MG63 (cell line): ENCODE measurements around the gene SLC6A8. TPM values are rescaled to one million over a fixed set of nuclear protein-coding genes. Genes with fewer than 3 reads are reported as not detected.
"Not testable (repeated sequence)": the region's sequence is repeated elsewhere in the genome, so short reads cannot be mapped to it uniquely, and the experiment has no call there.

Experiments
- DNase-seq: peaks from one replicate; pipeline ENCODE4 v3.0.0-alpha.2; 2020
- H3K27me3 ChIP-seq: fragments of 250-450 bp; sonication (Bioruptor Pico); 2 replicates; pipeline ENCODE4 v1.5.1; 2020; ENCODE audit warnings: mild to moderate bottlenecking, moderate library complexity
- H3K36me3 ChIP-seq: fragments of 250-450 bp; sonication (Bioruptor Pico); 2 replicates; pipeline ENCODE4 v1.5.1; 2020; ENCODE audit warnings: mild to moderate bottlenecking, moderate library complexity
- H3K4me3 ChIP-seq: fragments of 250-450 bp; sonication (Bioruptor Pico); 2 replicates; pipeline ENCODE4 v1.5.1; 2020; ENCODE audit warnings: mild to moderate bottlenecking, moderate library complexity
- H3K9me3 ChIP-seq: fragments of 250-450 bp; sonication (Bioruptor Pico); 2 replicates; pipeline ENCODE4 v1.5.1; 2020; ENCODE audit warnings: mild to moderate bottlenecking, moderate library complexity
- total RNA-seq: library from RNA; depleted of rRNA; stranded (reverse); fragments of >200 nt; shearing (Covaris generic); gene quantifications from 2 replicates; pipeline ENCODE4 v1.2.3, GENCODE V29; 2014; ENCODE audit warnings: low replicate concordance

The SLC6A8 gene
- total RNA-seq, 1 experiment from 2014 or later, result 24.8 TPM

GRCh38 chrX:153696986-153697722, 9.4 kb downstream of the SLC6A8 start:
- not testable (repeated sequence) for DNase-seq, H3K27me3 ChIP-seq, H3K36me3 ChIP-seq, H3K4me3 ChIP-seq, H3K9me3 ChIP-seq

DNA sequence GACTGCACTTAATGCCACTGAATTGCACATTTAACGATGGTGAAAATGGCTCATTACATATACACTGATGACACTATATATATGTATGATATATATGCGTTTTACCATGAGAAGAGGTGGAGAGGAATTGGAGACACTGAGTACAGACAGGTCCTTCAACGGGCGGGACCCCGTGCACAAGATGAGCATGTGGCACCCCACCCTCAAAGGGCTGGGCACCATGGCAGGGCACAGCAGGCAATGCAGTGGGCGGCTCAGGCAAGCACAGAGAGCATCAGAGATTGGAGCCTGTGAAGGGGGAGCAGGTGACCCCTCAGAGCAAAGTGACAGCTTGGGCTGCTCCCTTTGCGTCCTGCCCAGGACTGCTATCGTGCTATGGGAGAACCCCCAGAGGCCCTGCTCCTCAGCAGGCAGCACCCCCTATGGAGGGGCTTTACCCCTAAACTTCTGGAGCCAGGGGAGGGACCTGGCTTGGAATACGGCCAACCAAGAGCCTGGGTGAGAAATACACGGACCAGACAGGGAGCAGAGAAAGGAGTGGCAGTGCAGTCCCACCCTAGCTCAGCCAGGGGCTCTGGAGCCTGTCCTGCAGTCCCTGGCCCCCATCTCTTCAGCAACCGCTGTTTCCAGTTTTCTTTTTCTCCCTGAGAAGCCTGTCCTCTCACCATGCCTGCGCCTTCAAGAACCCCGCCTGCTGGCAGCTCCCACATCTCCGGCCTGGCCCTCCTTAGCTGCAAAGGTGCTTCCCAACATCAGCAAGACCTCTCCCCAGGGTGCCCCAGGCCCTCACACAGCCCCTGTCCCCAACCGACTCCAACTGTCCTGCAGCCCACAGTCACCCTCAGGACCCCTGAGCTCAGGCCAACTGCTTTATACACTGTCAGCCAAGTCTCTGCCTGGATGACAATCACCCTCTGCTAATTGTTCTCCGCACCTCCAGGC, 10.5 kb downstream of the SLC6A8 start:
- no peaks in the 10 kb centered on the region for H3K36me3 ChIP-seq
- no peaks in the 10 kb centered on the region for H3K27me3 ChIP-seq
- no peak overlapping the region for H3K4me3 ChIP-seq
- H3K9me3 ChIP-seq, result no peaks in the 10 kb centered on the region
- no peak for DNase-seq

DNA sequence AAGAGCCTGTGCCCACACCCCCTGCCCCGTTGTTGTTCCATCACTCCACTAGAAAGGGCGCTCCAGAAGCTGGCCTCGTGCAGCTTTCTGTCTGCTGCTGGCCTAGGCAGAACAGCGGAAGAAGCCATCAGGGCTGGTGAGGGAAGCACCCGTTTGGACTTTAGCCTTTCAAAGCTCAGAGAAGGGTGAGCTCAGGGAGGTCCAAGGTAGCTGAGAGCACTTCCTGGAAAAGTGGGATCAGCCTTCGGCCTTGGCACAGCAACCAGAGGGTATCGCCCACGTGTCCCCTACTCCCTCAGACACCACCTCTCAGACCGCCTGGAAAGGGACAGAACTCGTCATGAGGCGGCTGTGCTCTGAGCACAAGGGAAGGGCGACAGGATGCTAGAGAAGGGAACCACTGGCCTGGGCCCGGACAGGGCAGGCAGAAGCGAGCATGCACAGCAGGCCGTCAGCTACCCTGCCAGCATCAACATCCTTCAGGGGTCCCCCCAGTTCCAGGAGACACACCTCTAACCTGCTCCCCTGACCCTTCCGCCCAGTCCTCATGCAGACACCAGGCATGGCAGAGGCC, 11.6 kb downstream of the SLC6A8 start:
- DNase-seq, H3K36me3 ChIP-seq, H3K9me3 ChIP-seq, H3K27me3 ChIP-seq, H3K4me3 ChIP-seq: not testable (repeated sequence)

DNA sequence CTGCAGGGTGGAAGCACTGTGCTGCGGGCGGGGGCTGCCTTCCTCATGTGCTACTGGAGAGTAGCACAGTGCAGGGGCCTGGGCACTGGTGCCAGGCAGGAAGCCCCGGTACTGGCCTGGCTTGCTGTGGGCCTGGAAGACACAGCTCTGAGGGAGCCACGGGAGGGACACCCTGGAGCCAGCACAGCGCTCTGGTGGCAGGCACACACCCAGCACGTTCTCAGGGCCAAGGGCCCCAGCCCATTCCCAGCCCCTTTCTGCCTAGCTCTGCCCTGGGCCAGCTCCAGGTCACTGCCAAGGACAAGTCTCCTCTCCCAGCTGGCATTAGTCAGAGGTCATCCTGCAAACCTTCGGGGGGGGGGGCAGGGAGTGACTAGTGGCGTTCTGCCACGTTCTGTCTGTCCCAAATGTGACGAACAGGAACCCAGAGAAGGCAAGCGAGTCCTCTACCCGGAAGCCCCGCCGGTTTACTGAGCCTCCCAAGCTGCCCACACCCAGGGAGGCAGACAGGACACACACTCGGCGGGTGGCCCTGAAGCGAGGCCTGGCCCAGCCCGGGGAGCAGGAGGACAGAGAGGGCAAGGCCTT, 12.2 kb downstream of the SLC6A8 start:
- DNase-seq, H3K27me3 ChIP-seq, H3K4me3 ChIP-seq, H3K36me3 ChIP-seq, H3K9me3 ChIP-seq: not testable (repeated sequence)

DNA sequence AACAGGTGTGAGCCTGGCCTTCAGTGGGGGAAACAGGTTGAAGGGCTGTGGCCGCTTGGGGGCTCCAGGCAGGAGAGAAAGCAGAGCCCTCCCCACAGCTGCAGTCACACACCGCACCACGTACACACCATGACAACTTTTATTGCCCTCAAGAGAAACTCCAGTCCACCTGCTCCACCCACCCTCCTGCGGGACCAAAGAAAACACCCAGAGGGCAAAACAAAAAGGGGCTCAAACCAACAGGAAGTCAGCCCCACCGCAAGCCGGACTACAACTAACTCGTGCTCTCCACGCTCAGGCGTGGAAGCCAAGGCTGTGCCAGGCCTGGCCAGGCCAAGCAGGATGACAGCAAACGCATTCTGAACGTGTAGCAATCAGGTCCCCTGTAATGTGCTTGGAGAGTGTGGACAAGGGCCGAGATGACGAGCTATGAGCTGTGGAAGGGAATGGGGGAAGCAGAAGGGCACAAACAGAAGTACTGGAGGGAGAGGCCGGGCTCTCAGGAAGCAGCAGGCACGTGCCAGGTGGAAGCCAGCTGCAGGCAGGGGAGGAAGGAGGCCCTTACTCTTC, 12.7 kb downstream of the SLC6A8 start:
- H3K9me3 ChIP-seq, result no peaks in the 10 kb centered on the region
- no peak overlapping the region for H3K4me3 ChIP-seq
- no peaks in the 10 kb centered on the region for H3K36me3 ChIP-seq
- H3K27me3 ChIP-seq, result no peaks in the 10 kb centered on the region
- DNase-seq, result no peak

DNA sequence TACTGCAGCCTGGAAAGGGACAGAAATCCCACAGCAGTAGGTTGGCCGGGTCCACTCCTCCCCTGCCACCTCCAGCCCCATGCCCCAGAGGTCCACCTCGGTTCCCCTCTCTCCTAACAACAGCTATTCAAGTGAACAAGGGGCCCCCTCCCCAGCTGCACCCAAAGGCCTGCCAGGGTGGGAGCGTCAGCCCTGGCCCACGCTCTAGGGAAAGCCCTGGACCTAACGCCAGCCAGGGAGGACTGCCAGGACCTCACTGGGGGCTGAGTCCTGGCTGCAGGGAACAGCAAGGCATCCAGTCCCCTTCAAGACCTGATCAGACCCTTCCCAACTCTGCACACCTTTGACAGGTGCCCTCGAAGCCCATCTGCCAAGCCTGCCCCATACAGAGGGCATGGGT, 13.2 kb downstream of the SLC6A8 start:
- no peaks in the 10 kb centered on the region for H3K27me3 ChIP-seq
- no peak overlapping the region for H3K4me3 ChIP-seq
- no peaks in the 10 kb centered on the region for H3K36me3 ChIP-seq
- H3K9me3 ChIP-seq, result no peaks in the 10 kb centered on the region
- no peak for DNase-seq

DNA sequence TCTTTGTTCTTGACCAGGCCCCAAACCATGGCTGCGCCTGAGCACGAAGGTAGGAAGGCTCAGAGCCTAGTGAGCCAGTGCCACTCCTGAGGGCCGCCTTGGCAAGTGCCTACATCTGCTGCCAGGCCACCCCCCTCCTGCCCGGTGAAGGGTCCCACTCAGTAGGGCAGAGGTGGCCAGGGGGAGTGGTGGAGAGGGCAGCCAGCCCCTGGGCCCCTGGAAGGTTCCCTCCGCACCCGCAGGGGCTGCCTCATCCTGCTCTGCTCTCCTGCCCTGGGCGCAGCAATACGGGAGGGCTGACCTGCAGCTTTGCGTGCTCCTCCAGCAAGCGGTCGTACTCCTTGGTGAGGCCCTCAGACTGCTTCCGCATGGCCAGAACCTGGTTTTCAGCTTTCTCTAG, 14.0 kb downstream of the SLC6A8 start:
- H3K9me3 ChIP-seq, result no peaks in the 10 kb centered on the region
- DNase-seq, result no peak
- no peaks in the 10 kb centered on the region for H3K36me3 ChIP-seq
- H3K27me3 ChIP-seq, result no peaks in the 10 kb centered on the region
- no peak overlapping the region for H3K4me3 ChIP-seq

DNA sequence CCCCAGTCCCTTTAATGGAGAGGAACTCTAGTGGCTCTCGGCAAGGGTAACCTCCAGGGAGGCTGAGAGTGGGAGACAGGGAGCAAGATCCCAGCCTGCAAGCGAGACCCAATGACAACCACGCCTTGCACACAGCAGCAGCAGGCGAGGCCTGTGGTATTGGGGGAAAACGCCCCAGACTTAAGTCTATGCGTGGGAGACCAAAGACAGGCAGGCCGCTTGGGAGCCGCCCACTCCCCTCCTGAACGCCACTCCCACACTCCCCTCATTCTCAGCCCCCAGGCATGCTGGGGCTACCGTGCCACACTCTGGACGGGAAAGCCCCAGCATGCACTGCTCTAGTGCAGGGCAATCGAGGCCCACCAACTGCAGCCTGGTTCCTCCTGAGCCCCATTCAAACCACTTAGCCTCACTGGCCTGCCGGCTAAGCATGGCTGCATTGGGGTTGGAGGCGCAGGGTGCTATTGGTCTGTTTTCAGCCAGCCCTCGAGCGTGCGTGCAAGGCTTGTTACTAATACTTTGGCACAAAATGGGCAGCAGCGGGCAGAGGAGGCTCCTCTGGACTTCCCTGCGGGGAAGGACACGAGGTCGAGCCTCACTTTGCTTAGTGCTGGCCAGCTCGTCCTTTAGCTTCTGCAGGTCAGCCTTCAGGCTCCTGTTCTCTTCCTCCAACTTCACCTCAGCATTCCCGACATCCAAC, 14.8 kb downstream of the SLC6A8 start:
- Histone ChIP-seq H3K27me3 (no peaks in the 10 kb centered on the region), H3K4me3 (no peak overlapping the region), H3K36me3 (no peaks in the 10 kb centered on the region), H3K9me3 (no peaks in the 10 kb centered on the region)
- no peak for DNase-seq

DNA sequence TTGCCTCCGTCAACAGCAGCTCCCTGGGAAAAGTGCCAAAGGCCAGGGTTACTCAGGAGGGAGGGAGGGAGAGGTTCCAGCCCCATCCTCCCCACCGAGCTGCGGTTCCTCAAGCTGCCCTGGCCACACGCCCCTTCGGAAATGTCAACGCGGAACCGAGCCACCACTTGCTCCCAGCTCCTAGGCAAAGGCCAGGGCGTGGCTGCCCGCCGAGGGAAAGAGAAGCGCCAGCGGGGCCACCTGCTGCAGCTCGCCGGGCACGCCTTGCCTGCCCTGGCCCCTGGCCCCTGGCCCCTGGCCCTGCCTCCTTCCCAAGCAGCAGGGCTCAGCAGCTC, 15.3 kb downstream of the SLC6A8 start:
- Histone ChIP-seq H3K4me3 (no peak overlapping the region), H3K27me3 (no peaks in the 10 kb centered on the region), H3K9me3 (no peaks in the 10 kb centered on the region), H3K36me3 (no peaks in the 10 kb centered on the region; the same call in 1 of the 2 replicates)
- no peak for DNase-seq

DNA sequence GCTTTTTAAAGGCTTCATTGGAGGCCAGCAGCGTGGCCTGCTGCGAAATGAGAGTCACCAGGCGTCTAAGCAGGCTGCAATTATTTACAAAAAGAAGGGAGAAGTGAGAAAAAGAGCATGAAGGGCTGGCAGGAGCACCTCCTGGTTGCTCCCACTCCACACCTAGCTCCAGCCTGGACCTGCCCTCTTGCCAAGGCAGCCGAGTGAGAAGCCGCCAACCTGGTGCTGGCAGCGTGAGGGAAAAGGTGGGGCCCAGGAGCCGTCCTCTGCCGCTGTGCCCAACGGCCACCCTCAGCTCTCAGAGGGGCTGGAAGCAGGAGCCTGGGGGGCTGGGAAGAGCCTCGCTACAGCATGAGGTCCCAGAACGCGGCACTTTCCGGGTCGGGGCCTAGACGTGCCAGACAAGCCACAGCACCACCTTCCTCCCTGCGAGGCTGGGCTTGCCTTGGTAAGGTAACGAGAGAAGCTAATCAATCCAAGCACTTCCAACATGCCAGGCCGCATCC, 16.3 kb downstream of the SLC6A8 start:
- no peak for DNase-seq
- Histone ChIP-seq H3K4me3 (no peak overlapping the region), H3K9me3 (no peaks in the 10 kb centered on the region), H3K36me3 (no peaks in the 10 kb centered on the region; the same call in 1 of the 2 replicates), H3K27me3 (no peaks in the 10 kb centered on the region)

- DNase-seq, H3K9me3 ChIP-seq, H3K27me3 ChIP-seq, H3K36me3 ChIP-seq, H3K4me3 ChIP-seq: not testable (repeated sequence)
Measured at GRCh38 chrX:153704631-153705402, 17.1 kb downstream of the SLC6A8 start.

- not testable (repeated sequence) for H3K4me3 ChIP-seq, H3K27me3 ChIP-seq, H3K9me3 ChIP-seq, DNase-seq, H3K36me3 ChIP-seq
Measured at GRCh38 chrX:153705403-153706060, 17.8 kb downstream of the SLC6A8 start.

- no peak overlapping the region for H3K4me3 ChIP-seq
- no peak for DNase-seq
- no peaks in the 10 kb centered on the region; the same call in 1 of the 2 replicates for H3K36me3 ChIP-seq
- no peaks in the 10 kb centered on the region for H3K27me3 ChIP-seq
- no peaks in the 10 kb centered on the region for H3K9me3 ChIP-seq
Measured at GRCh38 chrX:153706799-153707198, 19.1 kb downstream of the SLC6A8 start.

DNA sequence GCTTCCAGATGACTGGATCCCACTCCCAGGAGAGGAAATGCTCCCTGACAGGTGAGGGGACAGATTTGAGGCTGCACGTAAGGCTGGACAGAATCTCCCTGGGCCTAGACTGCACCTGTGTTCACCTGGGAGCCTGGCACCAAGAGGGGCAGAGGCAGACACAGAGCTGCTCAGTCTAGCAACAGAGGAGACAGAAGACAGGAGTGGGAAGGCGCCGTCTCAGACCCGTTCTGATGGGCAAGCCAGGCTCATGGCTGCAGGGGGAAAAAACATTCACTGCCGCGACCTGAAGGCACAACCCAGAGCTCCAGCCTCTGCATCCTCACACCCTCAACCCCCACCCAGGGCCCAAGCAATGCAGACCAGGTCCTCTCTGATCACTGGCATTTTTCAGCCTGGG, 19.7 kb downstream of the SLC6A8 start:
- Histone ChIP-seq H3K9me3 (no peaks in the 10 kb centered on the region), H3K36me3 (no peaks in the 10 kb centered on the region; the same call in 1 of the 2 replicates), H3K27me3 (no peaks in the 10 kb centered on the region), H3K4me3 (no peak overlapping the region)
- DNase-seq, result no peak

GRCh38 chrX:153708415-153708814, 20.7 kb downstream of the SLC6A8 start:
- no peaks in the 10 kb centered on the region for H3K9me3 ChIP-seq
- H3K27me3 ChIP-seq, result no peaks in the 10 kb centered on the region
- H3K4me3 ChIP-seq, result no peak overlapping the region
- DNase-seq, result peak; percentile 65
- H3K36me3 ChIP-seq, result no peaks in the 10 kb centered on the region; the same call in 1 of the 2 replicates
